ENCODE results near the gene SCYL2.
"Not testable (repeated sequence)": the region's sequence is repeated elsewhere in the genome, so short reads cannot be mapped to it uniquely, and the experiment has no call there.

The SCYL2 gene, protein sequence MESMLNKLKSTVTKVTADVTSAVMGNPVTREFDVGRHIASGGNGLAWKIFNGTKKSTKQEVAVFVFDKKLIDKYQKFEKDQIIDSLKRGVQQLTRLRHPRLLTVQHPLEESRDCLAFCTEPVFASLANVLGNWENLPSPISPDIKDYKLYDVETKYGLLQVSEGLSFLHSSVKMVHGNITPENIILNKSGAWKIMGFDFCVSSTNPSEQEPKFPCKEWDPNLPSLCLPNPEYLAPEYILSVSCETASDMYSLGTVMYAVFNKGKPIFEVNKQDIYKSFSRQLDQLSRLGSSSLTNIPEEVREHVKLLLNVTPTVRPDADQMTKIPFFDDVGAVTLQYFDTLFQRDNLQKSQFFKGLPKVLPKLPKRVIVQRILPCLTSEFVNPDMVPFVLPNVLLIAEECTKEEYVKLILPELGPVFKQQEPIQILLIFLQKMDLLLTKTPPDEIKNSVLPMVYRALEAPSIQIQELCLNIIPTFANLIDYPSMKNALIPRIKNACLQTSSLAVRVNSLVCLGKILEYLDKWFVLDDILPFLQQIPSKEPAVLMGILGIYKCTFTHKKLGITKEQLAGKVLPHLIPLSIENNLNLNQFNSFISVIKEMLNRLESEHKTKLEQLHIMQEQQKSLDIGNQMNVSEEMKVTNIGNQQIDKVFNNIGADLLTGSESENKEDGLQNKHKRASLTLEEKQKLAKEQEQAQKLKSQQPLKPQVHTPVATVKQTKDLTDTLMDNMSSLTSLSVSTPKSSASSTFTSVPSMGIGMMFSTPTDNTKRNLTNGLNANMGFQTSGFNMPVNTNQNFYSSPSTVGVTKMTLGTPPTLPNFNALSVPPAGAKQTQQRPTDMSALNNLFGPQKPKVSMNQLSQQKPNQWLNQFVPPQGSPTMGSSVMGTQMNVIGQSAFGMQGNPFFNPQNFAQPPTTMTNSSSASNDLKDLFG

DNA sequence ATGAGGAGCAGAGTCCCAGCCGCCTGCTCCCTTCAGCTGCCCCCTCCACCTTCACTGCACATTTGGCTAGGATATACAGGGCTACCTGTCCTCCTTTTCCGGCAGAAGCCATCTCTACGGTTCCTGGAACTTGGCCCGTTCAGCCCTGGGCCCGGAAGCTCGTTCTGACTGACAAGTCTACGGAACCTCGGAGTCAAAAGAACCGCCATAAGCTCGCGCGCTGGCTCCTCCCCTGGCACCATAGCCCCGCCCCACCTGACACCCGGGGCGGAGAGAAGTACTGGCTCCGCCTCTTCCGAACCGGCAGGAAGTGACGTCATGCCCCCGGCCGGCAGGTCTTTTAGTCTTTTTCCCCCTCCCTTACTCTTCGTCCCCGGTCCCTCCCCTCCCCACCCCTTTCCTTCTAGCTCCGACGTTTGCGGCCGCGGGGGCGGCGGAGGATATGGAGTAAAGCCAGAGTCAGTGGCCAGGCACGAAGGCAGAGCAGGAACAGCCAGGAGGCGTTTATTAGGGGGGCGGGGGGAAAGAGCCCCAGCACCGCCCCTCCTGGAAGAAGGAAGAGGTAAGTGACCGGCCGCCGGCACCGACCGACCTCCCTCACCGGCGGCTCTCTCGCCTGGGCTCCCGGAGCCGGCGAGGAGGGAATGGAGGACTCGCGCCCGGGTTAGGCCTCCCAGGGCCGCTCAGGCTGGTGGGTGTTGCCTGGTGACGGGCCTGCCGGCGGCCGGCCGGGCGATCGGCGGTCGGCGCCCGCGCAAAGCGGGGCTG, at the start of gene SCYL2, which contains the start of gene DEPDC4:
SCYL2 (plus strand) TSS at position 343 of the 768 bp plus-strand sequence. CDS start 15,794 bp downstream, outside the sequence.
DEPDC4 (minus strand) TSS at position 245 of the 768 bp plus-strand sequence; CDS start at position 242, 3 bp downstream.
- Mint-ChIP-seq H3K27me3 (ENCODE audit: low read depth) (no peaks in the 10 kb centered on the region), H3K27ac (peak within 1 kb of the TSS; percentile 100), H3K36me3 (ENCODE audit: low read depth) (peaks cover 3% of the 10 kb centered on the region), H3K9me3 (no peaks in the 10 kb centered on the region), H3K4me3 (peak within 1 kb of the TSS; percentile 99), H3K4me1 (ENCODE audit: low read depth) (peaks cover 17% of the 10 kb centered on the region)

DNA sequence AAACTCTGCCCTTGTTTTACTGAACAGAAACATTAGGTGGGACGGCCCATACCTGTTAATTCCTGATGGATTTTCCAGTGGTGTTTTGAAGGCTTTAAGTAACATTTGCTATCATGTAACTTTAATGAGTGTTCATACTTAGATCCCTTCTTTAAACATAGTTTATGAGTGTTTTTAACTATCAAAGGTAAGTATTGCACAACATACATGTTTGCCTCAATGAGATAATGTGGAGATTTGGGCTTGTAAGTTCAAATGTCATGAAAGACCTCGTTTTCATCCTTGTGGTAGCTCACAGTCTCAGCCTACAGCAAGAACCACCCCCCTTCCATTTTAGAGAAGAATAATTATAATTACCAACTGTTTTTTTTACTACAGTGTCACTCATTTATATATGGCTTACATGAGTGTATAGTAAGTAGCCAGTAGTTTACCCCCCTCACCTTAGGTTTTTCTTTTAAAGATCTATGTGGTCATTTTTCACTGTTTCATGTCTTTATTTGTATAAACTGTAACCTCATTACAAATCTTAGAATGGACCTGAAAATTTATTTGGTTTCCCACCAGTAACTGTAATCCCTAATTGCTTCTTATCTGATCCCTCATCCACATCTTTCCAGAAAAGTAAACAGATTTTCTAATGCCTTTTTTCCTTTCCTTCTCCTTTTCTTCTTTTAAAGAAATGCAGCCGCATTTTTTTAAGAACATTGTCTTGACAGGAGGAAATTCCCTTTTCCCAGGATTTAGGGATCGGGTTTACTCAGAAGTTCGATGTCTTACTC, 47.5 kb upstream of the SCYL2 start:
- peaks cover 21% of the 10 kb centered on the region for H3K36me3 Mint-ChIP-seq (ENCODE audit: low read depth)
- peaks cover 4% of the 10 kb centered on the region for H3K4me1 Mint-ChIP-seq (ENCODE audit: low read depth)
- H3K27me3 Mint-ChIP-seq (ENCODE audit: low read depth) = no peaks in the 10 kb centered on the region
- H3K9me3 Mint-ChIP-seq = no peaks in the 10 kb centered on the region
- no peak overlapping the region for H3K4me3 Mint-ChIP-seq
- H3K27ac Mint-ChIP-seq = no peak overlapping the region

DNA sequence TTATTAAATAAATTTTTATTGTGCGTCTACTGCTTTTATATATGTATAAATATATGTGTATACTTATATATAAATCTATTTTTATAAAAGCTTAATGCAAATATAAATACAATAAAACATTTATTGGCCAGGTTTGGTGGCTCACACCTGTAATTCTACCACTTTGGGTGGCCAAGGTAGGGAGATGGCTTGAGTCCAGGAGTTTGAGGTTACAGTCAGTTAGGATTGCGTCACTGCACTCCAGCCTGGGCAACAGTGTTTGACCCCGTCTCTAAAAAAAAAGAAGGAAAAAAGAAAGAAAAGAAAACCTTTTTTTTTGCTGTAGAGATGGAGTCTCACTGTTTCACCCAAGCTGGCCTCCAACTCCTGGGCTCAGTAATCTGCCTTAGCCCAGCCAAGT, 45.5 kb upstream of the SCYL2 start:
- no peaks in the 10 kb centered on the region for H3K27me3 Mint-ChIP-seq (ENCODE audit: low read depth)

DNA sequence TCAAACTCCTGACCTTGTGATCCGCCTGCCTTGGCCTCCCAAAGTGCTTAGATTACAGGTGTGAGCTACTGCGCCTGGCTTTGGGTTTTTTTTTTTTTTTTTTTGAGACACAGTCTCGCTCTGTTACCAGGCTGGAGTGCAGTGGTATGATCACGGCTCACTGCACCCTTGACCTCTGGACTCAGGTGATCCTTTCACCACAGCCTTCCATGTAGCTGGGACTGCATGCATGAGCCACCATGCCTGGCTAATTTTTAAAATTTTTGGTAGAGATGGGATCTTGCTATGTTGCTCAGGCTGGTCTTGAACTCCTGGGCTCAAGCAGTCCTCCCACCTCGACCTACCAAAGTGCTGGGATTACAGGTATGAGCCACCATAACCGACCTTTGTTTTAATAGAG, 44.8 kb upstream of the SCYL2 start:
- H3K4me1 Mint-ChIP-seq (ENCODE audit: low read depth); H3K27ac Mint-ChIP-seq; H3K27me3 Mint-ChIP-seq (ENCODE audit: low read depth); H3K4me3 Mint-ChIP-seq; H3K9me3 Mint-ChIP-seq: not testable (repeated sequence)
- peaks cover 26% of the 10 kb centered on the region for H3K36me3 Mint-ChIP-seq (ENCODE audit: low read depth)

More for the DNA sequence above, 45.5 kb upstream of the SCYL2 start:
- Mint-ChIP-seq H3K36me3 (ENCODE audit: low read depth) (peaks cover 24% of the 10 kb centered on the region), H3K4me3 (no peak overlapping the region), H3K4me1 (ENCODE audit: low read depth) (no peaks in the 10 kb centered on the region), H3K9me3 (no peaks in the 10 kb centered on the region), H3K27ac (no peak overlapping the region)

DNA sequence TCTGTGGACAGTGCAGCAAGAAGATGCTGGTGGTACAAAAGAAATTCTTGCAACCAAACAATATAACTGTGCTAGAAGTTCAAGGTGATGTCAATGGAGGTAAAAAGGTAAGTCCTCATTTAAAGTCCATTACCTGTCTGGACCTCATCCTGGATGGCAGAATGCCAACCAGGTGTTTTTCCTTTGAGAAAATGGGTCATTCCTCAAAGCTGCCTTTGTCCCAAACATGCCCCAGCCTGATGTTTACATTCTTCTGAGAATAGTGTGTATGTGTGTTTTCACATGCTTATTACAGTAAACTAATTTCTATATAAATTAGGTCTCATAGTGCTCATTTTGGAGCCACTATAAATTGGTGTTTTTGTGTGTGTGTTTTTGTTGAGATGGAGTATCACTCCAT, 41.5 kb upstream of the SCYL2 start:
- Mint-ChIP-seq H3K4me3 (no peak overlapping the region), H3K36me3 (ENCODE audit: low read depth) (peaks cover 18% of the 10 kb centered on the region), H3K27ac (no peak overlapping the region), H3K27me3 (ENCODE audit: low read depth) (no peaks in the 10 kb centered on the region), H3K9me3 (no peaks in the 10 kb centered on the region), H3K4me1 (ENCODE audit: low read depth) (no peaks in the 10 kb centered on the region)

DNA sequence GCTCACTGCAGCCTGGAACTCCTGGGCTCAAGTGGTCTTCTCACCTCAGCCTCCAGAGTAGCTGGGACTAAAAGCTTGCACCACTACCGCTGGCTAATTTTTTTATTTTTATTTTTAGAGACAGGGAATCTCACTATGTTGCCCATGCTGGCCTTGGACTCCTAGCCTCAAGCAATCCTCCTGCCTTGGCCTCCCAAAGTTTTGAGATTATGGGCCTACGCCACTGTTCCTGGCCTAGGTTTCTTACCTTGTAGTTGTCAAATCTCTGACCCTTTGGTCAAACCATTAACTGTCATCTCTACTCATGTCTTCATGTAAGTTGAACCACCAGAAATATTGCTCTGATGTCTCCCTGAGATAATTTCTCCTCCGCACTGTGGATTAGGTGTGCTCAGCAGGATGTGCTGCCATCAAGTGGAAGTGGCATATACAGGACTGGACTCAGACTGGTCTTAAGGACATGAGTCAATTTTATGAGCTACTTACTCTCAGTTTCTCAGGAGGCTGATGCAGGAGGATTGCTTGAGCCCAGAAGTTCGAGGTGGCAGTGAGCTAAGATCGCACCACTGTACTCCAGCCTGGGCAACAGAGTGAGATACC, 37.8 kb upstream of the SCYL2 start:
- Mint-ChIP-seq H3K4me3 (no peak overlapping the region), H3K27ac (no peak overlapping the region), H3K27me3 (ENCODE audit: low read depth) (no peaks in the 10 kb centered on the region), H3K4me1 (ENCODE audit: low read depth) (no peaks in the 10 kb centered on the region), H3K36me3 (ENCODE audit: low read depth) (peaks cover 10% of the 10 kb centered on the region), H3K9me3 (no peaks in the 10 kb centered on the region)

DNA sequence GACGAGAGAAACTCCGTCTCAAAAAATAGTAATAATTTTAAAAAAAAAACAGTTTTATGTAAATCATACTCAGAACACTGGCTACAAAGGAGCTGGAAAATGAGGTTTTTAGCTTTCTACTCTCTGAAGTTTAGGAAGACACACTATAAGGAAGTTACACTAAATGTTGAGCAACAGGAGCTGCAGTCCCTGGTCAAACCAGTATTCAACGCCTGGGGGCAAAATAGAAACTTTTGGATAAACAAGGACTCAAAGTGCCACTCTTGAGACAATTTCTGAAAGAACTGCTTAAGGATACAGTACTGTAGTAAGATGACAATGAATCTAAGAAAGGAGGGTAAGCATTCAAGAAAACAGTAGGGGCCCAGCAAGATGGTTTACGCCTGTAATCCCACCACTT, 37.1 kb upstream of the SCYL2 start:
- Mint-ChIP-seq H3K27ac (no peak overlapping the region), H3K4me1 (ENCODE audit: low read depth) (no peaks in the 10 kb centered on the region), H3K36me3 (ENCODE audit: low read depth) (peaks cover 9% of the 10 kb centered on the region), H3K4me3 (no peak overlapping the region), H3K27me3 (ENCODE audit: low read depth) (no peaks in the 10 kb centered on the region), H3K9me3 (no peaks in the 10 kb centered on the region)

DNA sequence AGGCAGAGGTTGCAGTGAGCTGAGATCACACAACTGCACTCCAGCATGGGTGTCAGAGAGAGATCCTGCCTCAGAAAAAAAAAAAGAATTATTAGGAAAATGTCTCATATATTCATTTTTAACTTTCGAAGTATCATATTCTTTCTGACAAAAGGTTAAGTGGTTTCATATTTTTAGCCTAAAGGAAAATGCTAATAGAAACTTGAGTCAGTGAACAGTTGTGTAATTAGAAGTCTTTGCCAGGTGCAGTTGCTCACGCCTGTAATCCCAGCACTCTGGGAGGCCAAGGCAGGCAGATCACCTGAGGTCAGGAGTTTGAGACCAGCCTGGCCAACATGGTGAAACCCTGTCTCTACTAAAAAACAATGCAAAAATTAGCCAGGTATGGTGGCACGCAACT, 35.1 kb upstream of the SCYL2 start:
- H3K4me3 Mint-ChIP-seq; H3K4me1 Mint-ChIP-seq (ENCODE audit: low read depth); H3K9me3 Mint-ChIP-seq; H3K36me3 Mint-ChIP-seq (ENCODE audit: low read depth); H3K27ac Mint-ChIP-seq; H3K27me3 Mint-ChIP-seq (ENCODE audit: low read depth): not testable (repeated sequence)

DNA sequence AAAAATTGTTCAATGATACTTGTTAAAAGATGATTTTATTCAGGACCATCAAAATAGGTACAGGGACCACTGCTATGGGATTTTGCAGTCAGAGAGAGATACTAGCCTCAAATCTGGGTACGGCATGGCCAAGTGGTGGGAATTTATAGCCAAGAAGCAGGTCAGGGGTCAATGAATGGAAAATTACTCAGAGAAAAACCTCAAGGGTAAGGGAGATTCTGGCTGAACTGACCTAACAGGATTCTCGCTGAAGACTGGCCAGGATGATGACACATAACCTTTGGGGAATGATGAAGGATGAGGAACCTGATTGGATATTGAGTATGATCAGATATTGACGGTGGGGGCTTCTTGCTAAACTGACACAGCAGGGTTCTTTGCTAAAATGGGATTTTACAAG, 32.8 kb upstream of the SCYL2 start:
- Mint-ChIP-seq H3K9me3 (no peaks in the 10 kb centered on the region), H3K36me3 (ENCODE audit: low read depth) (no peaks in the 10 kb centered on the region), H3K4me3 (no peak overlapping the region), H3K27ac (no peak overlapping the region), H3K4me1 (ENCODE audit: low read depth) (no peaks in the 10 kb centered on the region), H3K27me3 (ENCODE audit: low read depth) (no peaks in the 10 kb centered on the region)

DNA sequence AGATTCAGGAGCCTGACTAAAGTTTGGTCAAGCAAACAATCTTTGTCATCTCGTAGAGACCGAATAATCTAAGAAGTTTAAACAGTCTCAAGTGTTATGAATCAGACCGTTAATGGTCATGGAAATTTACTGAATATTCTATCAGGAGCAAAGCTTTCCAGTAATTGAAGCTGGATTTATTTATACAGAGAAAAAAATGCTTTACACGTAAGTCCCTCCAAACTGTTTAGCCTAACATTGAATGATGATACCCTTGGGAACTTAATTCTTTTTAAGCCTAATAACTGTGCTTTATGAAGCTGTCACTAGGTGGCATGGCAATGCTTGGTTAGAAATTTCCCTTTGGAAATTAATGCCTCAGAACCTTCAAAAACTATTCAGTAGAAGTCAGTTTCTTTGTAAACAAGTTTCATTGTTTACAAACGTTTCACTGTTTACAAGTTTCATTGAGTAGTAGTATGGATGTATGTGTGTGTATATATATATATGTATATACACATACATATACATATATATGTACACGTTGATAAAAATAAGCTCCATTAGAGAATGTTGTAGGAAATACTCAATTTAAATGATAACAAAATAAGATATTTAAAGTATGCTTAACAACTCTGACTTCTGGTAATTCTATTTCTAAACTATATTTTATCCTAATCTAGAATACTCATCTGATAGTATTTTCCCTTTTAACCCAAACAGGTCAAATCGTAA, 32.2 kb upstream of the SCYL2 start:
- Mint-ChIP-seq H3K4me1 (ENCODE audit: low read depth) (no peaks in the 10 kb centered on the region), H3K27me3 (ENCODE audit: low read depth) (no peaks in the 10 kb centered on the region), H3K36me3 (ENCODE audit: low read depth) (no peaks in the 10 kb centered on the region)

DNA sequence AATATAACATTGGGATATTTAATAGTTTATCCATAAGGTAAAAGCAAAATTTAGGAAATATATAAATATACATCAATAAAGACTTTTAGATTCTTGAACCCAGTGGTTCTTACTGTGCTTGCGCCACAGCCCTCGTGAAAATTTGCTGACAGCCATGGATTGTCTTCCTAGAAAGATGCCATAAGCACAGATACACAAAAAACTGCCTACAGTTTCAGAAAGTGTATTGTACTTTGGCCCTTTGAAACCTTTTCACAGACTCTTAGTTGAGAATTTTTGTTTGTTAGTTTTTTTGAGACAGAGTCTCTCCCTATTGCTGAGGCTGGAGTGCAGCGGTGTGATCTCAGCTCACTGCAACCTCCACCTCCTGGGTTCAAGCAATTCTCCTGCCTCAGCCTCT, 28.2 kb upstream of the SCYL2 start:
- Mint-ChIP-seq H3K9me3 (no peaks in the 10 kb centered on the region), H3K4me1 (ENCODE audit: low read depth) (no peaks in the 10 kb centered on the region), H3K36me3 (ENCODE audit: low read depth) (no peaks in the 10 kb centered on the region), H3K27me3 (ENCODE audit: low read depth) (no peaks in the 10 kb centered on the region), H3K27ac (no peak overlapping the region), H3K4me3 (no peak overlapping the region)

More for the DNA sequence above, 32.2 kb upstream of the SCYL2 start:
- H3K27ac Mint-ChIP-seq = no peak overlapping the region
- no peaks in the 10 kb centered on the region for H3K9me3 Mint-ChIP-seq
- H3K4me3 Mint-ChIP-seq = no peak overlapping the region

DNA sequence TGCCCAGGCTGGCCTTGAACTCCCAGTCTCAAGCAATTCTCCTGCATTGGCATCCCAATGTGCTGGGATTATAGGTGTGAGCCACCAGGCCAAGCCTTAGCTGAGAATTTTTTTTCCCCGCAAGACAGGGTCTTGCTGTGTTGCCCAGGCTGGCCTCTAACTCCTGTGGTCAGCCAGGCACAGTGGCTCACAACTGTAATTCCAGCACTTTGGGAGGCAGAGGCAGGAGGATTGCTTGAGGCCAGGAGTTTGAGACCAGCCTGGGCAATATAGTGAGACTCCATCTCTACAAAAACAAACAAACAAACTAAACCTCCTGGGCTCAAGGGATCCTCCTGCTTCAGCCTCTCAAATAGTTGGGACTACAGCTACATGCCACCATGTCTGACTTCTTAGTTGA, 27.4 kb upstream of the SCYL2 start:
- no peaks in the 10 kb centered on the region for H3K4me1 Mint-ChIP-seq (ENCODE audit: low read depth)
- H3K27ac Mint-ChIP-seq = no peak overlapping the region
- no peak overlapping the region for H3K4me3 Mint-ChIP-seq
- no peaks in the 10 kb centered on the region for H3K9me3 Mint-ChIP-seq
- no peaks in the 10 kb centered on the region for H3K36me3 Mint-ChIP-seq (ENCODE audit: low read depth)
- no peaks in the 10 kb centered on the region for H3K27me3 Mint-ChIP-seq (ENCODE audit: low read depth)

DNA sequence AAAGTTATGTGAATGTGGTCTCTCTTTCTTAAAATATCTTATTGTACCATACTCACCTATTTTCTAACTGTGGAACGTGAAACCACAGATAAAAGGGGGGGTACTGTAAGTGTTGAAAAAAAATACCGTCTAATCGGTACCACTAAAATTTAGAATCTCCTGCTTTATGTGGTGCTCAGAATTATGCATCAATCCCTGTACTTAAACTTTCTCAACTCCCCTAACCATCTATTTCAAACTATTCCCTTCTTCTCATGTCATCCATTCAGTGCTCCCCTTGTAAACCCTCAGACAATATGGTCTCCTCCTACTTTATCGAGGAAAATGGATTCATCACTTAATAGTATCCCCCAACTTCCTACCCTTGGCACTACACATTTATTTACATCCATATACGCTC, 23.8 kb upstream of the SCYL2 start:
- Mint-ChIP-seq H3K36me3 (ENCODE audit: low read depth) (no peaks in the 10 kb centered on the region), H3K27me3 (ENCODE audit: low read depth) (no peaks in the 10 kb centered on the region), H3K9me3 (no peaks in the 10 kb centered on the region), H3K4me3 (no peak overlapping the region), H3K4me1 (ENCODE audit: low read depth) (no peaks in the 10 kb centered on the region), H3K27ac (no peak overlapping the region)
